Activated CD8-positive, alpha-beta T cell treated with anti-CD3 and anti-CD28 coated beads, Interleukin-2, amount 10 ng/mL, durations not matched to agents 7 days and 5 days (primary cell): ENCODE data around the gene CHST5. TPM values are rescaled to one million over a fixed set of nuclear protein-coding genes. Genes with fewer than 3 reads are reported as not detected.
"Not testable (repeated sequence)": the region's sequence is repeated elsewhere in the genome, so short reads cannot be mapped to it uniquely, and the experiment has no call there.

ENCODE experiments used
- ATAC-seq: fragments of 150-1000 bp; cut with Tn5 transposase; one replicate; pipeline ENCODE4 v1.10.0; 2021; ENCODE audit warnings: moderate library complexity
- CTCF ChIA-PET: fragments of 350-600 bp; sonication (Branson Sonifier 250); formaldehyde crosslinking; loops from one replicate; lab custom pipeline; 2021; ENCODE audit warnings: antibody characterized with exemption; lab: Charles Lee
- POLR2A ChIA-PET: fragments of 350-600 bp; sonication (Branson Sonifier 250); formaldehyde crosslinking; loops from one replicate; lab custom pipeline; 2021; ENCODE audit warnings: antibody characterized with exemption; lab: Charles Lee
- DNase-seq: peaks from one replicate; pipeline ENCODE4 v3.0.0-alpha.2; 2020
- H3K27ac Mint-ChIP-seq: one replicate; pipeline ENCODE4 v1.8.0; 2021; ENCODE audit warnings: mild to moderate bottlenecking, mixed read lengths
- H3K27me3 Mint-ChIP-seq: one replicate; pipeline ENCODE4 v1.8.0; 2021; ENCODE audit warnings: low read depth, mixed read lengths
- H3K36me3 Mint-ChIP-seq: one replicate; pipeline ENCODE4 v1.8.0; 2021; ENCODE audit warnings: low read depth, mixed read lengths
- H3K4me1 Mint-ChIP-seq: one replicate; pipeline ENCODE4 v1.8.0; 2021; ENCODE audit warnings: low read depth, mixed read lengths
- H3K4me3 Mint-ChIP-seq: one replicate; pipeline ENCODE4 v1.8.0; 2021; ENCODE audit warnings: mild to moderate bottlenecking, mixed read lengths
- H3K9me3 Mint-ChIP-seq: one replicate; pipeline ENCODE4 v1.8.0; 2022; ENCODE audit warnings: mixed read lengths; ENCODE audit not compliant: insufficient read depth
- total RNA-seq, 2 experiments: library from RNA; stranded (reverse); gene quantifications; one replicate each; pipeline ENCODE4 v1.2.3, GENCODE V29; 2021

Gene CHST5
- total RNA-seq, 2 experiments from 2014 or later, result not detected

DNA sequence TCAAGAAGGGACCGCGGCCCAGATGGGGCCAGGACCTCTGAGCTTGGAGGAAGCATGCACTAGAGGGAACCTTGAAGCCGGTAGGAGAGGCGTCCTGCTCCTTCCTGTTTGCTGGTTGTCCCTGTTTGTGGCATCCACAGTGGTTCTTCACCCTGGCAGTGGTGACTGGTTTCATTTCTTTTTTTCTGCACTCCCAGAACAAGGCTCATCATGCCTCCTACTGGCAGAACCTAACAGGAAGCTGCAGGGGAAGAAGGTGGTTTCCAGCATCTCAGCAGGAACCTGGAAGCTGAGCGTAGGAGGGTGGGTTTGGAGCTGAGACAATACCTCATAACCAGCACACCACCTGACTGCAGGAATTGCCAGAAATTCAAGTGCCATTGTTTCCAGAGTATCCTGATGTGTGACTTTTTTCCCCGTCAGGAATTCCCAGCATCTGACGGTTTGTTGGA is 14.3 kb upstream of the CHST5 start:
- ATAC-seq (peak; percentile 76), DNase-seq (peak; percentile 48)
- no peaks in the 10 kb centered on the region for H3K9me3 Mint-ChIP-seq
- ChIA-PET CTCF (interaction anchor here (0.8 to 2.2 kb wide), 18 partner anchors 9 to 117 kb away, joined by 3 to 10 read pairs (median 4); partner anchors contain the start of genes ADAT1, CFDP1, KARS1 and TERF2IP), POLR2A (interaction anchor here (1.0 kb wide), 1 partner anchor 98 kb away, joined by 3 read pairs; no protein-coding TSS in a partner anchor)
- H3K4me1 Mint-ChIP-seq, result peaks cover 11% of the 10 kb centered on the region
- peaks cover 9% of the 10 kb centered on the region for H3K27me3 Mint-ChIP-seq
- no peak overlapping the region for H3K27ac Mint-ChIP-seq
- H3K4me3 Mint-ChIP-seq, result no peak overlapping the region
- H3K36me3 Mint-ChIP-seq, result no peaks in the 10 kb centered on the region

DNA sequence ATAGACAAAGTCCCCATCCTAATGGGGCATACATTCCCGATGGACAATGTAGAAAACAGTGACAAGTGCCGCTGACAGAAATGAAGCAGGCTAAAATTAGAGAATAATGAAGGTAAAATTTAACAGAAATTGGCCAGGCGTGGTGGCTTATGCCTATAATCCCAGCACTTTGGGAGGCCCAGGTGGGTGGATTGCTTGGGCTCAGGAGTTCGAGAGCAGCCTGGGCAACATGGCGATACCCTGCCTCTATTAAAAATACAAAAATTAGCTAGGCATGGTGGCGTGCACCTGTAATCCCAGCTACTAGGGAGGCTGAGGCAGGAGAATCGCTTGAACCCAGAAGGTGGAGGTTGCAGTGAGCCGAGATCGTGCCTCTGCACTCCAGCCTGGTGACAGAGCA is 12.5 kb upstream of the CHST5 start:
- H3K36me3 Mint-ChIP-seq, ATAC-seq, POLR2A ChIA-PET, H3K4me3 Mint-ChIP-seq, DNase-seq, H3K27me3 Mint-ChIP-seq, H3K9me3 Mint-ChIP-seq, H3K27ac Mint-ChIP-seq, CTCF ChIA-PET: not testable (repeated sequence)
- H3K4me1 Mint-ChIP-seq, result peaks cover 10% of the 10 kb centered on the region

DNA sequence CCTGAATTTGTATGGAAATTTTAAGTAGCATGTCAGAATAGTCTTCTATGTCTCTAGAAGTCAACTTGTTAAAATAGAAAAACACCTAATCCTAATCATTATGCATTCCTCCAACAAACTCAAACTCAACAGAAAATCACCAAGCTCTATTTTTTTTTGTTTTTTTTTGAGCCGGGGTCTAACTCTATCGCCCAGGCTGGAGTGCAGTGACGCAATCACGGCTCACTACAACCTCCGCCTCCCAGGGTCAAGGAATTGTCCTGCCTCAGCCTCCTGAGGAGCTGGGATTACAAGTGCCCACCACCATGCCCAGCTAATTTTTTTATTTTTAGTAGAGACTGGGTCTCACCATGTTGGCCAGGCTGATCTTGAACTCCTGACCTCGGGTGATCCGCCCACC is 10.4 kb upstream of the CHST5 start:
- ChIA-PET POLR2A (no interaction called here), CTCF (no interaction called here)
- peaks cover 10% of the 10 kb centered on the region for H3K4me1 Mint-ChIP-seq
- H3K36me3 Mint-ChIP-seq, result no peaks in the 10 kb centered on the region
- H3K27me3 Mint-ChIP-seq, result no peaks in the 10 kb centered on the region
- H3K4me3 Mint-ChIP-seq, result no peak overlapping the region
- ATAC-seq, result no peak
- H3K27ac Mint-ChIP-seq, result no peak overlapping the region
- no peak for DNase-seq
- no peaks in the 10 kb centered on the region for H3K9me3 Mint-ChIP-seq

DNA sequence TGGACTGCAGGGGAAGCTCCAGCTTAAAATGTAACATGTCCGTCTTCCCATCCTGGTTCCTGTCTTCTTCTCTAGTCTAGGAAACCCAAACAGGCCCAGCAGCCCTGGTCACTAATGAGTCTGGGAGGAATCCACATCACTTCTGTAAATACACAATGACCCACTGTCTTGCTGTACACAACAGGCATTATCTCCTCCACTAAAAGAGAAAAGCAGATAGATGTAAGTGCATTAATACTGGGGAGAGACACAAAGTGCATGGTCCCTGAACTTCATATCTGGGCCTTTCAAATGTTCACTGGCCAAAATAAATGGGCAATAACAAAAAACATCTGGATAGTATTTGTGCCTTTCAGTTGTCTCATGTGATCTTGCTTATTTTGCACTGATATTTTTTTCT is 10.0 kb upstream of the CHST5 start:
- H3K27me3 Mint-ChIP-seq, H3K9me3 Mint-ChIP-seq, H3K27ac Mint-ChIP-seq, H3K4me3 Mint-ChIP-seq, POLR2A ChIA-PET, CTCF ChIA-PET, ATAC-seq, DNase-seq, H3K36me3 Mint-ChIP-seq: not testable (repeated sequence)
- H3K4me1 Mint-ChIP-seq, result peaks cover 10% of the 10 kb centered on the region

DNA sequence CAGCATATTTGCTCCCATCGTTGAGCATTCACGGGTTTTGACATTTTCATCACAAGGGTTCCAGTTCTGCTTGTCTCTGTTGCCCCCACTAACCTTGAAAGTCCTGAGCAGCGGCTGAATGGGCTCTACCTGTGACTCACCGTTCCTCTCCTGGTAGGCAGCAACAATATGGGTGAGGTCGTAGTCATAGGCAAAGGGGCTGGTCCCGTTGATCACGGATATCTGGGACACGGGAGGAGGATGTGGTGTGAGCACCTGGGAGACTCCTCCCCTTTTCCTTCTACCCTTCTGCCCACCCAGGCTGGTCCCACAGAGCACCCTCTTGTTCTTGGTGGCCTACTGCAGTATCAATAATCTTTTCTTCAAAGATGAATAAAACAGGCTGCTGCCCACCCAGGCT is 6.6 kb upstream of the CHST5 start:
- H3K4me1 Mint-ChIP-seq, ATAC-seq, CTCF ChIA-PET, H3K36me3 Mint-ChIP-seq, H3K4me3 Mint-ChIP-seq, POLR2A ChIA-PET, H3K27me3 Mint-ChIP-seq, DNase-seq, H3K27ac Mint-ChIP-seq, H3K9me3 Mint-ChIP-seq: not testable (repeated sequence)

DNA sequence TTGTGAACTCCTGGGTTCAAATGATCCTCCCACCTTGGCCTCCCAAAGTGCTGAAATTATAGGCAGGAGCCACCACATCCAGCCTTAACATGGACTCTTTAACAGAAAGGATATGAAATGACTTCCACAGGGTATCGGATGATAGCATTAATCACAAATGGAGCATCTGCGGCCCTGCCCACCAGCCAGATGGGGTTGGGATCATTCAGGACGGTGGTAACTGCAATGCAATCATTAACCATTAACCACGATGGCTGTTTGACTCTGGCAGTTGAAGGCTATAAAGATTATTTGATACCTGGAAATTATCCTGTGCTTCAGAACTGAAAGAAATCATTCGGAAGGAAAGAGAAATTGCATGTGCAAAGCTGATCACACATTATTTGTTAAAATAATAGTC is 5.3 kb upstream of the CHST5 start:
- no peak overlapping the region for H3K27ac Mint-ChIP-seq
- H3K4me1 Mint-ChIP-seq, result no peaks in the 10 kb centered on the region
- CTCF ChIA-PET, result interaction anchor here (0.8 kb wide), 1 partner anchor 9 kb away, joined by 3 read pairs; no protein-coding TSS in a partner anchor
- DNase-seq (no peak), ATAC-seq (no peak)
- no peak overlapping the region for H3K4me3 Mint-ChIP-seq
- H3K27me3 Mint-ChIP-seq, result no peaks in the 10 kb centered on the region
- H3K36me3 Mint-ChIP-seq, result no peaks in the 10 kb centered on the region
- POLR2A ChIA-PET, result interaction anchor here (0.6 kb wide), 1 partner anchor 88 kb away, joined by 3 read pairs; no protein-coding TSS in a partner anchor
- no peaks in the 10 kb centered on the region for H3K9me3 Mint-ChIP-seq

DNA sequence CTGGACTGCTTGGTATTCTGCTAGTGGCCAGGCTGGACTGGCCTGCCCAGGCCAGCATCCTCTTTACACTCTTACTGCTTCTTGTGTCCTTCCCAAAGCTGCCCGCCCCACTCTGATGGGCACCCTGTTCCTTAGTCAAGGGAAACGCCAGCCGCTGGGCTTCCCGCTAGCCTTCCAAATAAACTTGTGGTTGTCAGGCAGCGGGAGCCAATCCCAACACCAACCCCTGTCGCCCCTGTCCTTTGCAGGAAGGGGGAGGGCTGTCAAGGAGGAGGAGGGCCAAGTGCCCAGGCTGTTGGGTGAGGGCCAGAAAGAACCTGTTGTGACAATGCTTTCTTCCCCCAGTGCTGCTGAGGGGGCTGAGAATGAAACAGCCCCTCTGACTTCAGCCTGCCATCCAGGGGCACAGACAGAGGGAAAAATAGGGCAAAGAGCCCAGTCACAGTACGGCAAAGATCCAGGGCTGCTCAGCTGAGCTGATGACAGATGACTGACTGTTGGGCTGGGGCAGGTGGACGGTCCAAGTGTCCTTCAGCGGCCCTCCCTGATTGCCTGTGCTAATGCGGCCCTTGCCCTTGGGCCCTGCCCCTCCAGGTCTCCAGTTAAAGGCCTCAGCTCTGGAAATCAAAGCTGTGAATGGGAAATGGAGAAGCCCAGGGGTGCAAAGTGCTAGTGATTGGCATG is 3.1 kb upstream of the CHST5 start:
- H3K9me3 Mint-ChIP-seq, DNase-seq, H3K36me3 Mint-ChIP-seq, H3K4me3 Mint-ChIP-seq, POLR2A ChIA-PET, H3K27ac Mint-ChIP-seq, ATAC-seq, H3K4me1 Mint-ChIP-seq, H3K27me3 Mint-ChIP-seq: not testable (repeated sequence)
- CTCF ChIA-PET, result interaction anchor here (2.4 kb wide), 1 partner anchor 22 kb away, joined by 8 read pairs; no protein-coding TSS in a partner anchor

GRCh38 chr16:75537776-75538175 is 1.9 kb upstream of the CHST5 start:
- Mint-ChIP-seq H3K4me1 (no peaks in the 10 kb centered on the region), H3K4me3 (no peak overlapping the region), H3K36me3 (no peaks in the 10 kb centered on the region), H3K27ac (no peak overlapping the region), H3K27me3 (no peaks in the 10 kb centered on the region), H3K9me3 (no peaks in the 10 kb centered on the region)
- ChIA-PET CTCF (interaction anchor here (0.6 to 2.4 kb wide), 3 partner anchors 12 to 1065 kb away, joined by 3 to 8 read pairs (median 3); no protein-coding TSS in a partner anchor), POLR2A (no interaction called here)
- DNase-seq (no peak), ATAC-seq (no peak)

DNA sequence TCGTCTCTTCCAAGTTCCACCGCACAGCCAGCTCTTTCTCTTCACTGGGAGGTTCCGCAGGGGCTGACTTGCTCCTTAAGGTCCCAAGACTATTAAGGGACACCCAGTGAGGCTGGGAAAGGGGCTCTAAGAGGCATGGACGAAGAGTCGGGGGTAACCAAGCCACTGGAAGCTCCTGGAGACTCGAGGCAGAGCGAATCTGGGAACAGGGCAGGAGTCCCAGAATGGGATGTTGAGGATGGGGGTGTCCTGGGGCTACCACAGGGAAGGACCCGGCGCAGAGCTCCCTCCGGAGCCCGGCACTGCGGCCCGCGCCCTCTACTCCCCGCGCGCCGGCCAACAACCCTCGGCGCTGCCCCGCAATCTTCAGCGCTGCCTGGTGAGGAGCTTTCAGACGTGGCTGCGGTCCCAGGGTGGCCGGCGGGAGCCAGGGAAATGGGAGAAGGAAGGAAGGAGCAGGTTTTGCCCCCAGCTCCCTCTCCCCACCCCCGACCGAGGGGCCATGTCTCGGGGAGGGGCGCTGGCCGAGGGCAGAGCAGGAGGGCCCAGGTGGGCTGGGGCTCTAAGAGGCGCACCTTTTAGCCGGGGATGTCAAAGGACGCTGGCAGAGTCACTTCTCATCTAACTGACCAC is 581 bp downstream of the CHST5 start:
- no peak overlapping the region for H3K27ac Mint-ChIP-seq
- no peaks in the 10 kb centered on the region for H3K27me3 Mint-ChIP-seq
- POLR2A ChIA-PET, result no interaction called here
- H3K9me3 Mint-ChIP-seq, result no peaks in the 10 kb centered on the region
- DNase-seq (no peak), ATAC-seq (no peak)
- H3K36me3 Mint-ChIP-seq, result no peaks in the 10 kb centered on the region
- H3K4me3 Mint-ChIP-seq, result no peak overlapping the region
- CTCF ChIA-PET, result interaction anchor here (2.0 kb wide), 1 partner anchor 14 kb away, joined by 7 read pairs; no protein-coding TSS in a partner anchor
- no peaks in the 10 kb centered on the region for H3K4me1 Mint-ChIP-seq

- Mint-ChIP-seq H3K4me1 (no peaks in the 10 kb centered on the region), H3K27me3 (no peaks in the 10 kb centered on the region), H3K4me3 (no peak overlapping the region), H3K27ac (no peak overlapping the region), H3K9me3 (no peaks in the 10 kb centered on the region), H3K36me3 (no peaks in the 10 kb centered on the region)
- POLR2A ChIA-PET, result interaction anchor here (0.7 kb wide), 1 partner anchor 82 kb away, joined by 3 read pairs; no protein-coding TSS in a partner anchor
- ATAC-seq (no peak), DNase-seq (no peak)
- CTCF ChIA-PET, result interaction anchor here (1.2 to 2.0 kb wide), 2 partner anchors 13 to 17 kb away, joined by 3 to 7 read pairs; no protein-coding TSS in a partner anchor
Observed at GRCh38 chr16:75534560-75535205, 1.2 kb downstream of the CHST5 start.

- ATAC-seq (no peak), DNase-seq (no peak)
- Mint-ChIP-seq H3K36me3 (no peaks in the 10 kb centered on the region), H3K9me3 (no peaks in the 10 kb centered on the region), H3K4me1 (no peaks in the 10 kb centered on the region), H3K27ac (no peak overlapping the region), H3K4me3 (no peak overlapping the region), H3K27me3 (no peaks in the 10 kb centered on the region)
- CTCF ChIA-PET, result no interaction called here
- POLR2A ChIA-PET, result no interaction called here
Observed at GRCh38 chr16:75532791-75533190, 3.1 kb downstream of the CHST5 start.
